GM12878 (cell line): ENCODE measurements around the gene ULK4. TPM values are rescaled to one million over a fixed set of nuclear protein-coding genes. Genes with fewer than 3 reads are reported as not detected.

Source experiments
- ATAC-seq: fragments of 200-7000 bp; cut with Tn5 transposase; 3 replicates; pipeline ENCODE4 v1.9.1; 2020; ENCODE audit warnings: mild to moderate bottlenecking, moderate library complexity
- BruUV-seq: library from RNA; stranded (reverse); fragments of 400-500 nt; replicated peaks from 2 replicates; lab custom pipeline; 2021; lab: Mats Ljungman, UMichigan
- CTCF ChIA-PET: fragments of 300-600 bp; sonication (Branson Sonifier 250); formaldehyde crosslinking; extraction: SDS; loops from one replicate; lab custom pipeline; 2021; ENCODE audit warnings: inconsistent platforms; lab: Yijun Ruan, JAX
- POLR2A ChIA-PET: fragments of 350-600 bp; formaldehyde crosslinking; extraction: SDS; loops from one replicate; lab custom pipeline; 2021; ENCODE audit warnings: inconsistent platforms; lab: Charles Lee
- RAD21 ChIA-PET: fragments of 300-600 bp; sonication (Branson Sonifier 250); formaldehyde crosslinking; loops from one replicate; lab custom pipeline; 2023; ENCODE audit warnings: antibody characterized with exemption; ENCODE audit not compliant: unreplicated experiment; lab: Charles Lee
- SMC1A ChIA-PET: fragments of 300-600 bp; sonication (Branson Sonifier 250); formaldehyde crosslinking; loops from one replicate; lab custom pipeline; 2023; ENCODE audit not compliant: unreplicated experiment, uncharacterized antibody; lab: Charles Lee
- DNase-seq: peaks from one replicate; pipeline ENCODE4 v3.0.0-alpha.2; 2011; ENCODE audit warnings: low read depth, low spot score
- FAIRE-seq: peaks from 3 replicates; lab custom pipeline; 2011; peaks lifted over from hg19 to GRCh38; lab: Jason Lieb, UNC
- H2AFZ ChIP-seq: 2 replicates; pipeline ENCODE4 v1.6.0; 2011; ENCODE audit warnings: low read depth, low read length, control low read depth; ENCODE audit not compliant: control insufficient read depth
- H3K27ac ChIP-seq: 2 replicates; pipeline ENCODE4 v1.5.1; 2011; ENCODE audit warnings: control low read depth; ENCODE audit not compliant: control insufficient read depth, insufficient read depth
- H3K27me3 ChIP-seq, 2 experiments: replicated peaks in 1 of 2; 2 replicates each; pipeline versions ENCODE4 v1.6.0 to v1.6.1; 2011; ENCODE audit warnings: low read length in 1 of 2; ENCODE audit not compliant: control insufficient read depth in 2 of 2, insufficient read depth in 2 of 2
- H3K36me3 ChIP-seq, 2 experiments: 2 replicates each; pipeline ENCODE4 v1.5.1; 2011; ENCODE audit warnings: low read length in 1 of 2; ENCODE audit not compliant: control insufficient read depth in 2 of 2, insufficient read depth in 2 of 2
- H3K4me1 ChIP-seq: 2 replicates; pipeline ENCODE4 v1.6.1; 2011; ENCODE audit warnings: mild to moderate bottlenecking, low read length, moderate library complexity, mixed read lengths; ENCODE audit not compliant: control insufficient read depth, insufficient read depth
- H3K4me2 ChIP-seq: 2 replicates; pipeline ENCODE4 v1.6.0; 2011; ENCODE audit warnings: control low read depth; ENCODE audit not compliant: control insufficient read depth, insufficient read depth
- H3K4me3 ChIP-seq: fragments of 200-600 bp; sonication (generic); 2 replicates; pipeline ENCODE4 v1.5.1; 2016
- H3K79me2 ChIP-seq: 2 replicates; pipeline ENCODE4 v1.6.0; 2011; ENCODE audit warnings: low read length; ENCODE audit not compliant: control insufficient read depth, insufficient read depth
- H3K9ac ChIP-seq: 2 replicates; pipeline ENCODE4 v1.8.0; 2011; ENCODE audit warnings: low read length, control low read depth, mixed read lengths; ENCODE audit not compliant: control insufficient read depth, insufficient read depth
- H3K9me3 ChIP-seq: replicated peaks from 3 replicates; pipeline ENCODE4 v1.5.1; 2011; ENCODE audit warnings: mild to moderate bottlenecking, low read length; ENCODE audit not compliant: control insufficient read depth, insufficient read depth
- H4K20me1 ChIP-seq: 2 replicates; pipeline ENCODE4 v1.6.0; 2011; ENCODE audit not compliant: control insufficient read depth, insufficient read depth
- ESRRA ChIP-seq: IDR thresholded peaks from 2 replicates; pipeline ENCODE4 v1.6.1; 2012; ENCODE audit warnings: mild to moderate bottlenecking, low read length, improper control_type of control experiment
- KDM1A ChIP-seq: fragments of 200-600 bp; sonication (generic); IDR thresholded peaks from 2 replicates; pipeline ENCODE4 v1.6.1; 2016; ENCODE audit warnings: borderline replicate concordance
- MEF2B ChIP-seq: fragments of 450-650 bp; IDR thresholded peaks from 2 replicates; pipeline ENCODE4 v1.6.1; 2018; ENCODE audit warnings: mild to moderate bottlenecking, moderate library complexity; ENCODE audit not compliant: partially characterized antibody, poor library complexity, severe bottlenecking
- POLR2AphosphoS2 ChIP-seq: IDR thresholded peaks from 2 replicates; pipeline ENCODE4 v1.6.1; 2011; ENCODE audit warnings: low read depth, mild to moderate bottlenecking, low read length, improper control_type of control experiment, moderate library complexity
- SREBF1 ChIP-seq: IDR thresholded peaks from 2 replicates; pipeline ENCODE4 v1.6.1; 2012; ENCODE audit warnings: mild to moderate bottlenecking, low read length
- ZNF217 ChIP-seq: fragments of 450-650 bp; IDR thresholded peaks from 2 replicates; pipeline ENCODE4 v1.6.1; 2017; ENCODE audit warnings: antibody characterized with exemption, mild to moderate bottlenecking
- WGBS: methylation state at CpG from one replicate; pipeline ENCODE4 v1.1.6; 2016; ENCODE audit warnings: low lambda C conversion rate; ENCODE audit not compliant: insufficient replicate concordance, insufficient coverage; ENCODE audit errors: missing lambda C conversion rate; 5-methylcytosine and 5-hydroxymethylcytosine counted together
- in situ Hi-C: fragments of 300-500 bp; cut with MboI; formaldehyde crosslinking; loops from 9 replicates; pipeline ENCODE4 v1.14.3; 2018; ENCODE audit warnings: mixed read lengths
- intact Hi-C: fragments of 100-400 bp; cut with micrococcal nuclease; formaldehyde crosslinking; loops from one replicate; pipeline ENCODE4 v1.14.2; 2022; ENCODE audit not compliant: unreplicated experiment
- polyA plus RNA-seq, 11 experiments: library from polyadenylated mRNA; depleted of rRNA in 4 of 11; unstranded in 6 of 11; stranded (reverse) in 5 of 11; fragments of >200 nt; fragmentation: Nextera tagmentation in 4 of 11; fragmentation: Illumina TruSeq in 1 of 11; extraction: Ambion mirVana in 4 of 11; extraction: Trizol in 1 of 11; gene quantifications; 1 replicate in 1 of 11; 2 replicates in 10 of 11; pipeline versions ENCODE4 v1.2.1 to v1.2.3, GENCODE V29; 2011 to 2016; ENCODE audit warnings: inconsistent platforms in 2 of 11, missing spikeins in 2 of 11, low read depth in 1 of 11
- total RNA-seq, 4 experiments: library from RNA; depleted of rRNA in 3 of 4; stranded (reverse); fragments of >200 nt in 3 of 4; fragmentation: Illumina TruSeq in 1 of 4; extraction: Trizol in 1 of 4; gene quantifications; 2 replicates each; pipeline versions ENCODE4 v1.2.1 to v1.2.3, GENCODE V29; 2013 to 2021
- TF ChIP-seq, protein P1 (sequence below): fragments of 450-650 bp; IDR thresholded peaks from 2 replicates; pipeline ENCODE4 v1.6.1; 2016; ENCODE audit warnings: mild to moderate bottlenecking, moderate library complexity, borderline replicate concordance
- TF ChIP-seq, protein P2 (sequence below): fragments of 450-650 bp; IDR thresholded peaks from 2 replicates; pipeline ENCODE4 v1.6.1; 2014; ENCODE audit warnings: mild to moderate bottlenecking
- TF ChIP-seq, protein P3 (sequence below): IDR thresholded peaks from 2 replicates; pipeline ENCODE4 v1.6.1; 2011; ENCODE audit warnings: low read depth, low read length, improper control_type of control experiment, borderline replicate concordance
- TF ChIP-seq, protein P4 (sequence below): IDR thresholded peaks from 2 replicates; pipeline ENCODE4 v1.6.1; 2012; ENCODE audit warnings: low read depth, low read length, improper control_type of control experiment

ULK4 gene
- total and polyA plus RNA-seq, 10 of the 15 experiments (the other 5 are each of a cell fraction or from before 2014, with no cell fraction given) = 3.5 to 7.6 (median 6.3) TPM

DNA sequence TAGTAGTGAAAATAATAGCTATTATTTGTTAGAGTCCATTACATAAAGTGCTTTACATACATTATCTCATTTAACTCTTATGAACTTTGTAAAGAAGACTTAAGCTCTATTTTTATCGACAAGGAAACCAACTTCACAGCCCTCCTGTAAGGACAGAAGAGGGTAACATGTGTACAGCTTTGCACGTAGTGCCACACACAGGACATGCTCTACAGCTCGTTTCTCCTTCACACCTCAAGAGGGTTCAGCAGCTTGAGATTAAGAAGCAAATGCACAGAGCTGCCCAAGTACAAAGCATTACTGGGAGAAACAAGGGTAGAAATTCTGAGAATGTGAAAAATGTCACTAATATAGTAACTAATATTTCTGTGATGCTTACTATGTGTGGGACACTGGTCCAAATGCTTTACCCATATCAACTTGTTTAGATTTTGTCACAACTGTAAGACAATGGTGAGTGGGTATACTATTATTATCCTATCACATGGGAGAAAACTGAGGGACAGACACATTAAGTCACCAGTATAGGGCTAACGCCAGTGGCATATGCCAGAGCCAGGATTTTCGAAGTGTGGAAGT is 434.8 kb downstream of the ULK4 start:
- 38% methylated on average over 5 of the region's 5 CpGs for WGBS
- ChIA-PET POLR2A (no interaction called here), RAD21 (no interaction called here), CTCF (no interaction called here), SMC1A (interaction anchor here (2.1 kb wide), 1 partner anchor 18 kb away, joined by 6 read pairs; no protein-coding TSS in a partner anchor)
- Histone ChIP-seq H3K79me2 (no peaks in the 10 kb centered on the region), H3K36me3 (no peaks in the 10 kb centered on the region), H3K9me3 (no peaks in the 10 kb centered on the region), H4K20me1 (no peaks in the 10 kb centered on the region), H3K27ac (no peak overlapping the region), H3K27me3 (no peaks in the 10 kb centered on the region), H3K4me1 (peaks cover 29% of the 10 kb centered on the region), H2AFZ (no peak overlapping the region), H3K4me2 (no peak overlapping the region), H3K4me3 (no peak overlapping the region), H3K9ac (no peak overlapping the region)
- FAIRE-seq = no peak
- in situ Hi-C loops = no loop called here
- no TSS peak for BruUV-seq
- ATAC-seq = no peak
- intact Hi-C loops = no loop called here
- DNase-seq = no peak
- TF ChIP-seq, protein P1, sequence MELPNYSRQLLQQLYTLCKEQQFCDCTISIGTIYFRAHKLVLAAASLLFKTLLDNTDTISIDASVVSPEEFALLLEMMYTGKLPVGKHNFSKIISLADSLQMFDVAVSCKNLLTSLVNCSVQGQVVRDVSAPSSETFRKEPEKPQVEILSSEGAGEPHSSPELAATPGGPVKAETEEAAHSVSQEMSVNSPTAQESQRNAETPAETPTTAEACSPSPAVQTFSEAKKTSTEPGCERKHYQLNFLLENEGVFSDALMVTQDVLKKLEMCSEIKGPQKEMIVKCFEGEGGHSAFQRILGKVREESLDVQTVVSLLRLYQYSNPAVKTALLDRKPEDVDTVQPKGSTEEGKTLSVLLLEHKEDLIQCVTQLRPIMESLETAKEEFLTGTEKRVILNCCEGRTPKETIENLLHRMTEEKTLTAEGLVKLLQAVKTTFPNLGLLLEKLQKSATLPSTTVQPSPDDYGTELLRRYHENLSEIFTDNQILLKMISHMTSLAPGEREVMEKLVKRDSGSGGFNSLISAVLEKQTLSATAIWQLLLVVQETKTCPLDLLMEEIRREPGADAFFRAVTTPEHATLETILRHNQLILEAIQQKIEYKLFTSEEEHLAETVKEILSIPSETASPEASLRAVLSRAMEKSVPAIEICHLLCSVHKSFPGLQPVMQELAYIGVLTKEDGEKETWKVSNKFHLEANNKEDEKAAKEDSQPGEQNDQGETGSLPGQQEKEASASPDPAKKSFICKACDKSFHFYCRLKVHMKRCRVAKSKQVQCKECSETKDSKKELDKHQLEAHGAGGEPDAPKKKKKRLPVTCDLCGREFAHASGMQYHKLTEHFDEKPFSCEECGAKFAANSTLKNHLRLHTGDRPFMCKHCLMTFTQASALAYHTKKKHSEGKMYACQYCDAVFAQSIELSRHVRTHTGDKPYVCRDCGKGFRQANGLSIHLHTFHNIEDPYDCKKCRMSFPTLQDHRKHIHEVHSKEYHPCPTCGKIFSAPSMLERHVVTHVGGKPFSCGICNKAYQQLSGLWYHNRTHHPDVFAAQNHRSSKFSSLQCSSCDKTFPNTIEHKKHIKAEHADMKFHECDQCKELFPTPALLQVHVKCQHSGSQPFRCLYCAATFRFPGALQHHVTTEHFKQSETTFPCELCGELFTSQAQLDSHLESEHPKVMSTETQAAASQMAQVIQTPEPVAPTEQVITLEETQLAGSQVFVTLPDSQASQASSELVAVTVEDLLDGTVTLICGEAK = no peak
- TF ChIP-seq, protein P2, sequence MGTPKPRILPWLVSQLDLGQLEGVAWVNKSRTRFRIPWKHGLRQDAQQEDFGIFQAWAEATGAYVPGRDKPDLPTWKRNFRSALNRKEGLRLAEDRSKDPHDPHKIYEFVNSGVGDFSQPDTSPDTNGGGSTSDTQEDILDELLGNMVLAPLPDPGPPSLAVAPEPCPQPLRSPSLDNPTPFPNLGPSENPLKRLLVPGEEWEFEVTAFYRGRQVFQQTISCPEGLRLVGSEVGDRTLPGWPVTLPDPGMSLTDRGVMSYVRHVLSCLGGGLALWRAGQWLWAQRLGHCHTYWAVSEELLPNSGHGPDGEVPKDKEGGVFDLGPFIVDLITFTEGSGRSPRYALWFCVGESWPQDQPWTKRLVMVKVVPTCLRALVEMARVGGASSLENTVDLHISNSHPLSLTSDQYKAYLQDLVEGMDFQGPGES = no peak
- TF ChIP-seq MEF2B (no peak), ESRRA (no peak), SREBF1 (no peak), POLR2AphosphoS2 (no peak), KDM1A (no peak), ZNF217 (no peak)
- TF ChIP-seq, protein P3, sequence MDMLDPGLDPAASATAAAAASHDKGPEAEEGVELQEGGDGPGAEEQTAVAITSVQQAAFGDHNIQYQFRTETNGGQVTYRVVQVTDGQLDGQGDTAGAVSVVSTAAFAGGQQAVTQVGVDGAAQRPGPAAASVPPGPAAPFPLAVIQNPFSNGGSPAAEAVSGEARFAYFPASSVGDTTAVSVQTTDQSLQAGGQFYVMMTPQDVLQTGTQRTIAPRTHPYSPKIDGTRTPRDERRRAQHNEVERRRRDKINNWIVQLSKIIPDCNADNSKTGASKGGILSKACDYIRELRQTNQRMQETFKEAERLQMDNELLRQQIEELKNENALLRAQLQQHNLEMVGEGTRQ = no peak
- TF ChIP-seq, protein P4, sequence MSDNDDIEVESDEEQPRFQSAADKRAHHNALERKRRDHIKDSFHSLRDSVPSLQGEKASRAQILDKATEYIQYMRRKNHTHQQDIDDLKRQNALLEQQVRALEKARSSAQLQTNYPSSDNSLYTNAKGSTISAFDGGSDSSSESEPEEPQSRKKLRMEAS = no peak
